GM21529 (cell line): ENCODE results near the gene FRMD3.

Source experiments
- ATAC-seq: cut with Tn5 transposase; IDR thresholded peaks from one replicate; pipeline ENCODE4 v1.9.1; 2021; ENCODE audit not compliant: unreplicated experiment

Gene FRMD3

DNA sequence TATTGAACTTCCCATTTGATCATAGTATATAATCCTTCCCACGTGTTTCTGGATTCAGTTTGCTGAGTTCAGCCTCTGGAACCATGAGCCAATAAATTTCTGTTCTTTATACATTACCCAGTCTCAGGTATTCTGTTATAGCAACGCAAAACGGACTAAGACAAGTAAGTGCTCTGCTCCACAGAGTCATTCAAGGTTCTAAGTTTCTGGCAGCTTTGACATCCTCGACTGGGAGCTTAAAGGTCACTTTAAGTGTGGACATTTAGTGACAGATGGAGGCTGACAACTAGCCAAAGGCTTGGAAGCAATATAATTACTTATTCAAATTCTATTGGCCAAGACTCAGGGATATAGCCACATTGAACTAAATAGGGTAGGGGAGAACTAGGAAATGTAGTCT is 297.5 kb downstream of the FRMD3 start:
- no peak for ATAC-seq

DNA sequence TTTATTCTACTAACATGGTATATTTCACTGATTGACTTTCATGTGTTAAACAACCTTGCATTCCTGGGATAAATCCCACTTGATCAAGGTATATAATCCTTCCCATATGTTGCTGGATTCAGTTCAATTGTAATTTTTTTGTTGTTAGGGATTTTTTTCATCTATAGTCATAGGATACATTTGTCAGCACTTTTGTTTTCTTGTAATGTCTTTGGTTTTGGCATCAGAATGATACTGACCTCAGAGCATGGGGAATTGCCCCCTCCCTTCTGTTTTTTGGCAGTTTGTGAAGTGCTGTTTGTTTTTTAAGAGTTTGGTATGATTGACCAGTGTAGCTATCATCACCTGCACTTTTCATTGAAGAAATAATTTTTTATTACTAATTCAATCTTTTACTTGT is 298.5 kb downstream of the FRMD3 start:
- no peak for ATAC-seq

DNA sequence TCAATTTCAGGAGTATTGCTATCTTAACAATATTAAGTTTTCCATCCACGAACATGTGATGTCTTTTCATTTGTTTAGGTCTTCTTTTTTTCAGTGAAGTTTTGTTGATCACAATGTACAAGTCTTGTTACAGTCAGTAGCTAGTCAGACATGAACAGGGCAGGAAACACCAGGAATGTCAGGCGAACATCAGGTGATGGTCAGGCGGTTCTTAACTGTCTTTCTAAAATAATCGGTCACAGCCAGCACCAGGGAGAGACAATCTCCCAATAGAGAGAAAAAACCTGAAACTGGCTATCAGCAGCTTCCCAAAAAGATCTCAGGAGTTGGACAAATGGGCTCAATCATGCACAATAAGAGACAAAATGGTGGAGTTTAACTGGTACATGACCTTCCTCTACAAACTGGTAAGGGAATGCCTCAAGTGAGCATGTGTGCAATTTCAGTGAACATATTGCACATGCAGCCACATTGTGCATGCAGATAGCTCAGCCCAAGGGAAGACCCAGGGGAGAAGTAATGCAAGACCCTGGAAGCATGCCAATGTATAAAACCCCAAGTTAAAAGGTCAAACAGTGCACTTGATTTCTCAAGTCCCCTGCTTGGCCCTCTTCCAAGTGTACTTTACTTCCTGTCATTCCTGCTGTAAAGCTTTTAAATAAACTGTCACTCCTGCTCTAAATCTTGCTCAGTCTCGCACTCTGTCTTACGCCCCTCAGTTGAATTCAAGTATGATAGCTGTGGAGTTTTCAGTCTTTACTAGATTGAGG is 299.1 kb downstream of the FRMD3 start:
- ATAC-seq, result no peak

DNA sequence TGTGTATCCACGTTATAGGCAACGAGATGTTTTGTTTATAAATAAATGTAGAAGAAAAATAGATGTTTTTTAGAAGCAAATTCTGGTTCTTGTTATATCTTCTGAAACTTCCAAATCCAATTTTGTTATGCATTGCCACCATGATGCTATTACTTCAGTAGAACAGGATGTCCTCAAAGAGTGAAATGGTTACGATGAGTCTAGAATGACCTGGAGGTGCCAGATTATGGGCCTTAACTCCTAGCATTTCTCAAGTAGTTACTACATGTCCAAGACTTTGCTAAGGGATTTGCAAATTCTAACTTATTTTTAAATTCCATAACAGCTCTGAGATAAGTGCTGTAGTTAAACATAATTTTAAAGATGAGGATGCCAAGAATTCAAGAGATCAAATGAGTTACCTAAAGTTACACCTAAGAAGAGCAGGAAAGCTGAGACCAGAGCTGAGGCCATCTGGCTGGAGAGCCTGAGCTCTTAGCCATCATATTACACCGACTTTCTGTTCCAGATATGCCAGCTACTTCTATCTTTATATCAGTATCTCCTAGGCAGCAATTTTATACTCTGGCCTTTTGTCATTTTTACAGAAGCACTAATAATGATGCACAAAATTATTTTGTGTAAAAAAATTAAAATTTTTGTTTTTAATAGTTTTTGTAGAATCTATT is 302.0 kb downstream of the FRMD3 start:
- no peak for ATAC-seq

DNA sequence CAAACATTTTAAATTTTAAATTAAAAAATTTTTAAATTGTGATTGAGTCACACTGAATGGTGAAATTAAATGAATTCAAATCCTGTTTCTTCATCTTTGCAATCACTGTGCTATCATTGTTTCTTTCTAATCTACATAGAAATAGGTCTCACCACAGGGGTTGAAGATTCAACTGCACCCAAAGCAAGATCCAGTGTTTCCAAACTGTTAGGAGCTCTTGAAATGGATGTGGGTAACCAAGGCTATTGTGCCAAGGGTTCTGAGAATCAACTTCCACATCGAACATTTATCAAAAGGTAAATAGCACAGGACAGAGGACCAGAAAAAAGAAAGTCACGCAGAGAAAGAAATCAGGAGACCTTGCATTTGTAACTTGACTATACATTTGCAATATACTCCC is 302.7 kb downstream of the FRMD3 start:
- no peak for ATAC-seq

DNA sequence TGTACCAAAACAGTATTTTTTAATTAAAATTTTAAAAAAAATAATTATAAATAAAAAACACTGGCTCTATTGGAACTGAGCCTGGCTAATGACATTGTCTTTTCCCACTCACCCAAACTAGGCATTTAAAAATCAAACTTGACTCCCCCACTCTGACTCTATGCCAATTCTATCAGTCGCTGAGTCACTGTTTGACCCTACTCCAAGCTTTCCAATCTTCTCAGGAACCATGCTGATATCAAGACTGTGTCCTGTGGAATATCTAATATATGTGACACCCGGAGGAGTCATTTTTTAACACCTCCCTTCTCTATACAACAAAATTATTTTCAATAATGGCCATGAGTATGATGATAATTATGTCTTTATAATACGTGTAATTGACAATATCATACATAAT is 303.7 kb downstream of the FRMD3 start:
- ATAC-seq, result no peak

DNA sequence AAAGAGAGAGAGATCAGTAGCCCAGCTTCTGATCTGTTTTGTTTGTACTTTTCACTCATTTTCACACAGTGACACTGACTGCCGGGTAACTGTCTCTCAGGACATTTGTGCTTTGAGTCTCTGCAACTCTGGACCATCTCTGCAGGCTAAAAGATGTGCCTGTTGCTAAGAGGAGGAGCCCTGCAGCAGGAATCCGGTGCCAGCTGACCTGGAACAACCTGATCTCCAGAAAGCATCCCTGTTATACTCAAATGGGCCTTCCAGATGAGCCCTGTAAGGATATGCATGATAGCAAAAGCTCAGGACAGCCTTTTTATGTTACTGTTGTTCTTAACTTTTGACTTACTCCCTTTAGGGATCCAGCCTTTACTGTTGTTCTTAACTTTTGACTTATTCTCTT is 304.6 kb downstream of the FRMD3 start:
- no peak for ATAC-seq

DNA sequence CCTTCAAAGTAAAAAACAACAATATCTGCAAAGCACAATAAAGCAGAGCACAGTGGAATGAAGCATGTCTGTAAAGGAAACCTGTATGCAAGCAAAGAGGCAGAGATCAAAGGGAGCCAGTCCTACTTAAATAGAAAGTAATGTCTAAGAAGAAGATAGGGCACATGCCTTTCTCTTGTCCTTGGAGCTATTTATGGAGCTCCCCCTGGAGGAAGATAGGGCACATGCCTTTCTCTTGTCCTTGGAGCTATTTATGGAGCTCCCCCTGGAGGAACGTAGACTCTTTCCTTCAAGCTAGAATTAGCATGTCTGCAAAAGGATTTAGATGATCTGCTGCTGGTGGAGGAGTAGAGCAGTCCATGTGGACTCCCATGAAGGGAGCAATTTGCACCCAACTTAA is 307.2 kb downstream of the FRMD3 start:
- ATAC-seq, result peak; percentile 86

DNA sequence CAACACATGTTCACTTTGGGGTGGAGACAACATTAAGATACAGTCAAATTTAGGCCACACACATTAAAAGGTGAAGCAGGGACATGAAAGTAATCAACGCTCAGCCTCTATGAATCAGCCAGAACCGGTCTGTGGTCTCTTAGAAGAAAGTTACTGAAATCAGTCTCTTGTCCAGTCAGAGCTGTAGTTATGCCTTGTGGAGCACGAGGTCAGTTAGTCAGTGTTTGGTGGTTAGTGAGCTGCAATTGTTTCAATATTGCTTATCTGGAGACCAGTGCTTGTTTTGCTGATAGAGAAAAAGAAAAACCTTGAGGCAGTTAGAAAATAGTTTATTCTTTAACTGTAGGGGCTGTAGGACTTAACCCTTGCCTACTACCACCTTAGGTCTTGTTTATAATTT is 317.5 kb downstream of the FRMD3 start:
- peak; percentile 95 for ATAC-seq

DNA sequence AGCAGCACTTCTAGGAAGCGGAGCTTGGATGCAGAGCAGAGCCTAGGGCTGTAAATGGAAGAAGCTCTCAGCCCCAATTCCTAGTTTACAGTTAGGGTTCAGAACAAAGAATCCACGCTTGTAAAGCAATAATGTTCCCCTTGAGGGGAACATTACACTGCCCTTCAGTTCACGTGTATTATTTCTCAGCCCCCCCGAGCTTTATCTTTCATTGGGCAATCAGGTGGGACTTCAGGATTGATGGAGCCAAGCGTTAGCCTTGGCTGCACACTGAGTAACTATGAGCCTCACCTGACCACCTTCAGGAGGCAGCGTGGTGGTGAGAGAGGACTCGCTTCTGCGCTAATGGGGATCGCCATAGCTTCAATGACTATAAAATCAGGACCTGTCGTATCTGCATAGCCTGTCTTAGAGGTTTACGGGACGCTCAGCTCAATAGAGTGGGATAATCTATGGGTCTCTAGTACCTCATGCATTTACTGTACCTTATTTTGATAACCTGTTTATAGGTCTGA is 318.2 kb downstream of the FRMD3 start:
- no peak for ATAC-seq

DNA sequence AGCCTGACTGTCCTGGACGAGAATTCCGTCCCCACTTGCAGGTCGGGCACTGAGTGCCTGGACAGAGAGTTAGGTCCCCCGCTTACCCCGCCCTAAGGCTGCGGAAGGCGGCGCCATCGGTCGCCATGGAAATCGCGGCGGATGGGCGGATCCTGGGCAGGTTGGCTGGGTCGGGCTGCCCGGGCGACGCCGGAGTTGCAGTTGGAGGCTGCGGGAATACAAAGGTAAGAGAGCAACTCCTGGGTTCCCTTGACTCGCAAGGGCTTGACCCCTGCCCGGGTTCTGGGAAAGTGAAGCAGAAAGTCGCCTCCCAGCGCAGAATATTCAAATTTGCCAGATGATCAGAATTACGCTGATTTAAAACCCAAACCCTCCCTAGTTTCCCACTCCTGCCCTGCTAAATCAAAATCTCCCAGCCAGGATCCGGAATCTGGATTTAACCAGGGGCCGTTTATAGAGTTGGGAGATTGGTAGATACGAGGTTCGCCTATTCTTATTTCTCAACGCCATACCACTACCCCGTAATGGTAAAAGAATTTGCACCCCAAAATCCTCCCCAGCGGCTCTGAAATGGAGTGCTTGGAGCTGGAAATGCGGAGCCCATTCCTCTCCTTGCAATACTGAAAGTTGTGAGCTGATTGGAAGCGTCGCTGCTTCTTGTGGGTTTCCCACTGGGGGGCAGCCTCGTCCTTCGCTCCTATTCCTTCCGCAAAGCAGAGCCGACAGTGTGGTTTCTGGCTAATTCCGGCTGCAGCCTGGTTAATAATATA is 318.9 kb downstream of the FRMD3 start:
- peak; percentile 63 for ATAC-seq

DNA sequence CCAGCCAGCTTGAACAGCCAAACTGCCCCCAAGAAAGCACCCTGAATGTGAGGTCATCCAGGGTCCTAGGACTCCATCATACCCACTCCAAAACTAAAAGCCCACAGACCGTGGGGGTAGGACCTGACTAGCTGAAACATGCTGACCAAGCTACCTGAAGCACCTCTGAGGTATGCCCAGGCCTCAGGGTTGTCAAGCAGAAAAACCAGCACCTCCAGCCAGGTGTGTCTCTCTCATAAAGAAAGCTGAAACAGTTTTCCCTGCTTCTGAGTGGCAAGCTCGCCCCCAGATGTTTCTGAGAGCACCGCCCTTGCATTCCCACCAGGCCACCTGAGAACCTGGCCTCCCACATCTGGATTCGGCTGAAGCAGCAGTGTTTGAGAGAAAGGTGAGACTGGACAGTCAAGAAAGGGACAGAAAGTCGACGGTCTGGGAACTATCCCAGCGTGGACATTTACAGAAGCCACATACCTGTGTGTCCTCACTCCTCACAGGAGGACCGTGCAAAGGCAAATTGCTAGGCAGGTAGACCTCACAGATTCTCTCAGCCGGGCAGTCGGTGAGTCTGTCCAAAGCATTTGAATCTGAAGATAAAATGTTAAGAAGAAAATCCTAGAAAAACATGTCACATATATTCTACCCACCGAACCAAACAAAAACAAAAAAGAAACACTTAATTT is 319.6 kb downstream of the FRMD3 start:
- no peak for ATAC-seq

DNA sequence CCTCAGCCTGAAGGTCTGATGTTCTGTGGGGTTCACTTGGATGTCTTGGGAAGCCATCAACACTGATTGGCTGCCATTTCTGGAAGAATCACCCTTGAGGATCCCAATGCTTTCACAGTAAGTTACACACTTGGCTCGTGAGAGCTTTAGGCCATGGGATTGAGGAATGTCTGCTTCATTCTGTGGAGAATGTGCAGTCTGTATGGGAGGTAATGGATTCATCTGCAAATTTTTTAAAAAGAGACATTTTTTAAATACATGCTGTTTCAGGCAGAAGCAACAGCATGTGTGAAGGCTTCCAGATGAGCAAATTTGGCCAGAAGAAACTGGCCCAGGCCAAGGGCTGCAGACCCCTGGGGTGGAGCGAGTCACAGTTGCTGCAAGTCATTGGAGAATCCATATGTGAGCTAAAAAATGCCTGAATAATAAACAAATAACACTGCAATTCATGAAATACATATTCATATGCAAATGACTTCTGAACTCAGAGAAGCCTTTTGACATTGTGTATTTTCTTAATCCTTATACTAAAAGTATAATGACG is 328.9 kb downstream of the FRMD3 start:
- ATAC-seq, result no peak

DNA sequence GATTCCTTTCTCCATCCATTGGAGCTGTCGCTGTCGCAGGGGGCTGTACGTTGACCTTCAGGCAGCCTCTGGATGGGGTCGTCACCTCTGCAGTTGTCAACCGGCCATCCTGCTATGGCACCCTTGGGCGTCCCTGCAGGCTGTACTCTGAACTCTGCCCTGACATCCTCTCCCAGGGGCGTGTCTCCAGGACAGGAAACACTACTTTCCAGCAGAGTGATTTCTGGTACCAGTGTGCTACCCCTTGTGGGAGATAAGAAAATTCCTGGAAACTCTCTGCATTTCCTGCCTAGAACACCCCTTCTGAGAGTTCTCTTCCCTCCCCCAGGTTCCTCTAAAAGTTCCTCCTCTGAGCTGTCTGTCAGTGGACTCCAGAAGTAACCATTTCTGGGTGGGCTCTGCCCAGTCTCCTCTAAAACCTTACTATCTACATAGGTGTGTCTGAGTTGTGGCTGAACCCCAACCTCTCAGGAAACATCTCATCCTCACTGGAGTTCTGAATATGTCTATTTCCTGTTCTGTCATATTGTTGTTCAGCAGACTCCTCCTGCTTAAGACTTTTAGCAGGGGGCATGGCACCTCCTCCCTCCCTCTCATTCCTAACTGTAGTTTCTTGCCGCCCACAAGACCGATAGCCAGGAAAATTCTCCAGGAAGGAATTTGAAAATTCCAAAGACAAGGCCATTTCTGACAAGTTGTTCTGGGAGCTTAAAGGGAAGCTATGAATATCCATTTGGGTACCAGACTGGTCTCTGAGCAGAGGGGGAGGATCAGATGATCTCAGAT is 329.9 kb downstream of the FRMD3 start:
- no peak for ATAC-seq

DNA sequence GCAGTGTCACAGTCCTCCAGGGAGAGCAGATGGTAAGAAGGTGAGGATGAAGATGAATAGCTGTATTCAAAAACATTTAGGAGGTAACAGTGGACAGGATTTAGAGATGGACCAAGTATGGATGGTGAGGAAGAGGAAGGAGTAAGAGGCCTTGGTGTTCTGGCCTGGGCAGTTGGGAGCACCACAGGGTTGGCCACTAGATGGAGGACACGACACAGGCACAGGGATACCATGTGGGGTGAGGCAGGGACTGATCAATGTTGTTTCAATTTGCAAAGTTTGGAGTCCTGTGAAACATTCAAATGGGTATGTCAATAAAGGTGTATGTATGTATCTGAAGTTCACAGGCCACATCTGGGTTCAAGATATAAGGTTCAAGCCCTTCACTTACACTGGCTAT is 334.2 kb downstream of the FRMD3 start:
- no peak for ATAC-seq

DNA sequence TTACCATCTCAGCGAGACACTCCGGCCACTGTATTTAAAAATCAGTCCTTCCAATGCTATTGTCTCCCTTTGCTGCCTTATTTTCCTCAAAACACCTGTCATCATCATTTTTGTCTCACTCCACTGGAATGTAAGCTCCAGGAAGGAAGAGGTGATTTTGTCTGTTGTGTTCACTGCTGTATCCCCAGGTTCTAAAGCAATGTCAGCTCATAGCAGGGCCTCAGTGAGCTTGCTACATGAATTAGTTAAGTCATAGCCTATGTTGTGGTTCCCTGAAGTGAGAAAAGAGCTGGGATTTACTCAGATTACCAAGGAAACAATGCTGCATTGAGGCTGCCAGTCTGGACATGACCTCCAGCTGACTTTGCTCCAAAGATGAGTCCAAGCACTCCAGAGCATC is 337.7 kb downstream of the FRMD3 start:
- ATAC-seq, result no peak

DNA sequence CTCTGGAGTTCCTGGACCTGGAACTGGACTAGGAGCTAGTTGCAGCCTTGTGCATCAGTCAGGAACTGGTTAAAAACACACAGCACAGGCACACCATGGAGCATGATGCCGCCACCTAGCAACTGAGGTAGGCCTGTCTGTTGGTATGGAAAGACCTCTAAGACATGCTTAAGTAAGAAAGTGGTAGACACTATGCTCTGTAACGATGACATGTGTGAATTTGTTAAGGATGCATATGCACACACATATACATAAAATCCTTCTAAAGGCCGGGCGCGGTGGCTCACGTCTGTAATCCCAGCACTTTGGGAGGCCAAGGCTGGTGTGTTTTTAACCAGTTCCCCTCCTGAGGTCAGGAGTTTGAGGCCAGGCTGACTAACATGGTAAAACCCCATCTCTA is 338.4 kb downstream of the FRMD3 start:
- ATAC-seq, result no peak

DNA sequence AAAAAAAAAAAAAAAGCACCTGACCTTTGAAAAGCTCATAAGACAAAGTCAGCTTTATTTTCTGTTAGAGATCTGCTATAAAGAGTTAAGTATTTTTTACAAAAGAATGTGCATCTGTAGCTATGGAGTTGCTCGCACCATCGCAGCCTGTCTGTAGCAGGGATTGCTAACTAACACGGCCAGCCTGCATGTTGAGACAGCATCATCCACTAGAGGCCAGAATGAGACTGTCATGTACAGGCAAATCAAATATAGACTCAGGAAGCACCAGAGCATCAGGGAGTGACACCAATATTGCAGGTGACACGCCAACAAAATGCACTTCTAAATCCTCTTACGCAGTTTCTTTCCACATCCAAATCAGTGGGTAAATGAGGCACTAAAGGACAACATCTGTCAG is 339.0 kb downstream of the FRMD3 start:
- ATAC-seq, result no peak

DNA sequence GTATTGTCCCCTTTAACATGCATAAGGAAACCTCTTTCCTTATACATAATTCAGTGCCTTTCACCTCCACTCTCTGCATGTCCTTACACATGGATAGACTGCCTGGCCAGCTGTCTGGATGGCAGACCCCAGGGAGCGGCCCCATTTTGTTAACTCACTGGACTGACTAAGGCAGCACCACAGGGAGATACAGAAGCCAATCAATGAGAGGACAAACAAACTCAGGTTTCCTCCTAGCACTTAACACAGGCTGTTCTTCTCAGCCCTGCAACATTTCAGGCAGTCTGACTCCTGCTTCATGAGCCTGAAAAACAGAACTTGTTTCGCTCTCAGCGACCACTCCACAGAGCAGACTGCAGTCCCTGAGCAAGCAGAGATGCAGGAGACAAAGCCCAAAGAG is 339.8 kb downstream of the FRMD3 start:
- no peak for ATAC-seq

DNA sequence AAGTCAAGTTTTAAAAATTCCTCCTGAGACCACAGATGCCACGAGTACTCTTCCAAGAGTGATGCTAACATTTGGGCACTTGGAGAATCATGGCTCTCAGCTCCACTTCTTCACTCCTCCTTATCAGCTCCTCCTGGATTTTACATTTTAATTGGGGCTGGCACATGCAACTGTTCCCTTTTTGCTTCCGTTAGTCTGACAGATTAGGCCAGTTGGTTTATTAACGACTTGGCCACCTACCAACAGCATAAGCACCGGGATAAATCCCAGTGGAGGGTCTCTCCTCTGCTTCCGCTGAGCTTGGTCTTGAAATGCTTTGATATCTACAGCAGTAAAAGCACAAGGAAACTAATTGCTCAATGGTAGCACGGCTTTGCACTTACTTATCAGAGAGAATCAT is 340.6 kb downstream of the FRMD3 start:
- ATAC-seq, result no peak
